GM12874 (cell line): ENCODE data around the gene DEPDC4.

Source experiments
- TF ChIP-seq, protein P1 (sequence below): IDR thresholded peaks from 2 replicates; pipeline ENCODE4 v1.5.1; 2011; ENCODE audit warnings: low read depth, mild to moderate bottlenecking, control low read depth, low read length, moderate library complexity; ENCODE audit not compliant: insufficient read depth

The DEPDC4 gene

DNA sequence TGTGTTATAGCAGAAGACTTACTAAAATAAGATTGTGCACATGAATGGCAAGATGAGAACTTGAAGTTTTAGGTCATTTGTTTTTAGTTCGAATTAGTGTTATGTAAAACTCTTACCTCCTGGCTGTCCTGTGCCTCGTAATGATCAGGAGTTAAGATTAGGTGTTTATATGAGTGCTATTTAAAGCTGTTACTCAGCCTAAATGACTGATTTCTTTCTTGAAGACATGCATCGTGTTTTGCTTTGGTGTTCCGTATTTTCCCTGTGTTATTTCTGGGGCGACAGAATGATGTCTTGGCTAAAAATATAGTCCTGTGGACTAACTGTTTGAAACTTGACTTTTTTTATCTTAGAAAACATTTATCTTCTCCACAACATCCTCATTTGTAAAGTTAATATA is 22.2 kb upstream of the DEPDC4 start:
- TF ChIP-seq, protein P1, sequence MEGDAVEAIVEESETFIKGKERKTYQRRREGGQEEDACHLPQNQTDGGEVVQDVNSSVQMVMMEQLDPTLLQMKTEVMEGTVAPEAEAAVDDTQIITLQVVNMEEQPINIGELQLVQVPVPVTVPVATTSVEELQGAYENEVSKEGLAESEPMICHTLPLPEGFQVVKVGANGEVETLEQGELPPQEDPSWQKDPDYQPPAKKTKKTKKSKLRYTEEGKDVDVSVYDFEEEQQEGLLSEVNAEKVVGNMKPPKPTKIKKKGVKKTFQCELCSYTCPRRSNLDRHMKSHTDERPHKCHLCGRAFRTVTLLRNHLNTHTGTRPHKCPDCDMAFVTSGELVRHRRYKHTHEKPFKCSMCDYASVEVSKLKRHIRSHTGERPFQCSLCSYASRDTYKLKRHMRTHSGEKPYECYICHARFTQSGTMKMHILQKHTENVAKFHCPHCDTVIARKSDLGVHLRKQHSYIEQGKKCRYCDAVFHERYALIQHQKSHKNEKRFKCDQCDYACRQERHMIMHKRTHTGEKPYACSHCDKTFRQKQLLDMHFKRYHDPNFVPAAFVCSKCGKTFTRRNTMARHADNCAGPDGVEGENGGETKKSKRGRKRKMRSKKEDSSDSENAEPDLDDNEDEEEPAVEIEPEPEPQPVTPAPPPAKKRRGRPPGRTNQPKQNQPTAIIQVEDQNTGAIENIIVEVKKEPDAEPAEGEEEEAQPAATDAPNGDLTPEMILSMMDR = no peak

DNA sequence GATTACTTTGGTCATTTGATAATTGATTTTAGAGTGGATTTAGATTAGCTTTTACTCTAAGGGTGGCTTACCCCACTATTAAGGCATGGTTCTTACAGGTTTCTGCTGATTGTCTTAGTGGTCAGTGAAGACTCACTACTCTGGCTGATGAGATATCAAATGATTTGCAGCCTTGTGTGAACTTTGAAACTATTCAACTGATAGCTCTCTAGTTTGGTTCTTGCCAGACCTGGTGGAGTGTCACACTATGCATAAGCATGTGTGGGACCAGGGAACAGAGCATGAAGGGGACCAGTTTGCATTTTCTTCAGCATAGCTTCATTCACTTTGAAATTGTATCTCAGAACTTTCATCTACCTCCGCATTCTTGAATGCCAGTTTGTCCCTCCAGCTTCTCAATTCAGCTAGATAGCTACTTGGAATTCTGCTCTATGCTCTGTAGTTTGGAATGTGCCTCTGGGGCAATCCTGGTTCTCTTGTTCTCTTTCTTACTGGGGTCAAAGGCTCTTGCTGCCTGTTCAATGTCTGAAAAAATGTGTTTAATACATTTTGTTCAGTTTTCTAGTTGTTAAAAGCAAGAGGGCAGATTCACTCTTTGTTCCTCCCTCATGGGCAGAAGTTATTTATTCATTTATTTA is 12.8 kb upstream of the DEPDC4 start:
- TF ChIP-seq, protein P1 = no peak

DNA sequence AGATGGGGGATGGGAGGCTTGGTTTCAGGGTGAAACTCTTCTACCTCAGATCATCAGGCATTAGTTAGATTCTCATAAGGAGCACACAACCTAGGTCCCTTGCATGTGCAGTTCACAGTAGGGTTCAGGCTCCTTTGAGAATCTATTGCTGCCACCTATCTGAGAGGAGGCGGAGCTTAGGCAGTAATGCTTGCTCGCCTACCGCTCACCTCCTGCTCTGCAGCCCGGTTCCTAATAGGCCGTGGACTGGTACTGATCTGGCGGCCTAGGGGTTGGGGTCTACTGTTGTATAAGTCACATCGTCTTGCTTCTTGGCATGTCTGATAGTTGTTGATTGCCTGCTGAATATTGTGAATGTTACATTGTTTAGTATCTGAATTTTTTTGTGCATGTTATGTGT is 12.3 kb upstream of the DEPDC4 start:
- TF ChIP-seq, protein P1 = no peak

DNA sequence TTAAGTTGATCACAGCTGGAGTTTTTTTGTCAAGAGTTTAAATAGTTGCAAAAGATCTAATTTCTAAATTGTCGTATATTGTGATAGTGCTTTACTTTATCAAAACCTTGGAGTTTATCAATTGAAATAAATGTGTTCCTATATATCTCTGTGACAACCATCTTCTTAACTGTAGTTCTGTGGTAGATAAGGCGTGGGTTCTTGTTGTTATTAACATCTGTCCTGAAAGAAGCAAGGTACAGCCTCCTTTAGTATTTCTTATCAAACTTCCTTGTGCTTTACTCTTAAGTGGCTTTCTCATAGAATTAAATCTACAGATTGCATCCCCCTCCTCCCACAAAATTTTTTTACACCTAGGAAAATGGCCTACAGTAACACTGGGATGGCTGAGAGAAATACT is 7.4 kb upstream of the DEPDC4 start:
- TF ChIP-seq, protein P1 = no peak

DNA sequence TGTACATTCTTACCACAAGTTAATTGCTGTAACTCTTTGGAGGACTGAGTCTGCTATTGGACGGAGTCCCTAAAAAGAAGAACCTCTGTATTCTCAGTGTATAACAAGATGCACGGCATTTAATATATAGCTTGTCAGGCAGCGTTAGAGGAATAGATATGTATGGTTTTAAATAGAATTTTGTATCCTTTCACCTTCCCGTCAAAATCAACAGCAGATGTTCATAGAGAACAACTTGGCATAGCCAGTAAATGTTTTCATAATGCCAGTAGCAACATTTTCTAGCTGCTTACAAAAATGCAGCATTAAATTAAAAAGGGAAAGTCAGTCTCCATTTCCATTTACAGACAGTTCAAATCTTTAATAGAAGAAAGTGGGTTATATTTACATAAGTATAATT is 6.9 kb upstream of the DEPDC4 start:
- TF ChIP-seq, protein P1 = no peak

DNA sequence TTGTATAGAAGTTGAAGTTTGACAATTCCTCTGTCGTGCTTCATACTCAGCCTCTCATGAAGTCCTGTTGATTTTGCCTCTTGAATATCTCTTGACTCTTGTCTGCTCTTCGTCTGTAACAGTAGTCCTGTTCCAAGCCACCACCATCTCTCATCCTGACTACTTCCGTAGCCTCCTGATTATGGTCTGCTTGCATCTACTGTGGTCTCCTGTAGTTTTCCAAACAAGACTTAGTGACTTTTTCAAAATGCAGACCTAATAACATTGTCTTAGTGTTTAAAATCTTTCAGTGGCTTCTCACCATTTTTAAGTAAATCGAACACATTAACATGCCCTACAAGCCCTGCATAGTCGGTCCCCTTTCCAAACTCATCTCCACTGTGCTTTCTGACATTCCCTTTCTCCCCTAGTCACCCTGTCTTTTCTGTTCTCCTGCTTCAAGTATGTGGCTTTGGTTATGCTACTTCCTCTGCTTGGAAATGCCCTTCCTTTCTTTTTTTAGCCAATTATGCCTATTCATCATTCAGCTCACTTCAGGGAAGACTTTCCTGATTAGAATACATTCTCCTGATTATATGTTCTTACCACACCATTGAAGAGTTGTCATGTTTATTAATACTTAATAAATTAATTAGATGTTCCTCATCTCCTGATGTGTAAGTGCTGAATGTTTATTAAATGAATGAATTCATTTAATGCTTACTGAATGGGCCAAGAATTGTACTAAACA is 2.1 kb upstream of the DEPDC4 start:
- TF ChIP-seq, protein P1 = no peak

DNA sequence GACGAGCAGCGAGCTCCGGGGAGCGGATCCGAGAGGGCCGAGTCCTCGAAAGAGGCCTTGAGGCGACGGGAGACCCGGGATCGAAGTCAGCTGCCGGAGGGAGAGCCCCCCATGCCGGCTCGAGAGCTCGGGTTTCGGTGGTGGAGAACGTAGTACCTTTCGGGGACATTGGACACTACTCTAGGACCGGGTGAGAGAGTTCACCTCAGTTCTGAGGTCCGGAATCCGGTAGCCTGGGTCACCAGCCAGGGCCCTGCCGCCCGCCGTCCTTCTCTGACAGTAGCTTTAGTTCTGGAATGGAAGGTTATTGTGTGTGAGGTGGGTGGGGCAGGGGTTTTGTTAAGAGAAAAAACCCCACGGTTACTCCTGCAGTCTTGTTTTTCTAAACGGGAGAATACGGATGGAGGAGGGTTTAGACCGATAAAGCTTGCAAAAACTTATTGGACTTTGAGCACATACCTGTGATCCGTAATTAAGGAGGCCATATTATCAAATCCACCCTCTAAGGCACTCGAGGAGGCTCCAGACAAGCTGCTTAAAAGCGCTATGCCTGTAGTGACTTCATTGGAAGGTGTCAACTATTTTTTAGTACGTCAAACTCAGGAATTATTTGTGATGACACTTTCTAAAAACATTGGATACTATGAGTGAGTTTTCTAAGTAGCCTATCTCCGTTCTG is 863 bp upstream of the DEPDC4 start:
- TF ChIP-seq, protein P1 = no peak
